Measurements from ENCODE around the gene TAB2. TPM values are rescaled to one million over a fixed set of nuclear protein-coding genes. Genes with fewer than 3 reads are reported as not detected.
"Not testable (repeated sequence)": the region's sequence is repeated elsewhere in the genome, so short reads cannot be mapped to it uniquely, and the experiment has no call there.

The TAB2 gene
- total and polyA plus RNA-seq, 2 experiments from 2014 or later = 14.2 to 51.9 TPM

- H3K9me2 ChIP-seq (replicated peaks; ENCODE audit: insufficient read depth) = no peaks in the 10 kb centered on the region
- 83% methylated on average over 1 of the region's 1 CpG for WGBS (ENCODE audit: low lambda C conversion rate, missing lambda C conversion rate)
These were observed 25.0 kb downstream of the TAB2 start for GRCh38 chr6:149342525-149342924.

GRCh38 chr6:149343501-149343900, 26.0 kb downstream of the TAB2 start:
- H3K4me2 ChIP-seq = no peak overlapping the region
- peaks cover 100% of the 10 kb centered on the region for H3K79me2 ChIP-seq
- no peaks in the 10 kb centered on the region for H3K36me3 ChIP-seq (replicated peaks; ENCODE audit: insufficient read depth, low read depth)
- H3K9me2 ChIP-seq (replicated peaks; ENCODE audit: insufficient read depth) = no peaks in the 10 kb centered on the region
- H2AFZ ChIP-seq = no peak overlapping the region
- peaks cover 91% of the 10 kb centered on the region for H4K20me1 ChIP-seq (ENCODE audit: insufficient read depth, poor library complexity, severe bottlenecking)
- H3K4me3 ChIP-seq = no peak overlapping the region
- 96% methylated on average over 1 of the region's 1 CpG for WGBS (ENCODE audit: low lambda C conversion rate, missing lambda C conversion rate)
- TF ChIP-seq EZH2 (IDR thresholded peaks at IDR 0.05; ENCODE audit: borderline replicate concordance) = no peak
- TF ChIP-seq CTCF (IDR thresholded peaks at IDR 0.05; ENCODE audit: poor library complexity) = no peak
- no peak for TF ChIP-seq EZH2phosphoT487 (IDR thresholded peaks at IDR 0.05; ENCODE audit: low read depth, severe bottlenecking, unreplicated experiment)
- no peak overlapping the region for H3K27ac ChIP-seq
- H3K27me3 ChIP-seq = no peaks in the 10 kb centered on the region
- no peaks in the 10 kb centered on the region for H3K9me3 ChIP-seq (ENCODE audit: low read depth)
- no peak for DNase-seq (ENCODE audit: low spot score)
- H3K4me1 ChIP-seq (ENCODE audit: insufficient read depth) = no peaks in the 10 kb centered on the region

More at GRCh38 chr6:149342525-149342924, 25.0 kb downstream of the TAB2 start:
- Histone ChIP-seq H3K4me3 (no peak overlapping the region), H3K36me3 (replicated peaks; ENCODE audit: insufficient read depth, low read depth) (no peaks in the 10 kb centered on the region), H3K27ac (no peak overlapping the region), H3K9me3 (ENCODE audit: low read depth) (no peaks in the 10 kb centered on the region), H3K27me3 (no peaks in the 10 kb centered on the region), H2AFZ (no peak overlapping the region), H3K4me1 (ENCODE audit: insufficient read depth) (peaks cover 4% of the 10 kb centered on the region), H4K20me1 (ENCODE audit: insufficient read depth, poor library complexity, severe bottlenecking) (peaks cover 92% of the 10 kb centered on the region), H3K4me2 (no peak overlapping the region), H3K79me2 (peaks cover 100% of the 10 kb centered on the region)
- no peak for DNase-seq (ENCODE audit: low spot score)
- TF ChIP-seq EZH2 (IDR thresholded peaks at IDR 0.05; ENCODE audit: borderline replicate concordance) = no peak
- no peak for TF ChIP-seq CTCF (IDR thresholded peaks at IDR 0.05; ENCODE audit: poor library complexity)

GRCh38 chr6:149346078-149346477, 28.6 kb downstream of the TAB2 start:
- H3K9me3 ChIP-seq (ENCODE audit: low read depth) = no peaks in the 10 kb centered on the region
- no peak overlapping the region for H2AFZ ChIP-seq
- no peak overlapping the region for H3K4me3 ChIP-seq
- no peaks in the 10 kb centered on the region for H3K36me3 ChIP-seq (replicated peaks; ENCODE audit: insufficient read depth, low read depth)
- no peaks in the 10 kb centered on the region for H3K27me3 ChIP-seq
- H3K4me1 ChIP-seq (ENCODE audit: insufficient read depth) = no peaks in the 10 kb centered on the region
- no peak for TF ChIP-seq EZH2phosphoT487 (IDR thresholded peaks at IDR 0.05; ENCODE audit: low read depth, severe bottlenecking, unreplicated experiment)
- no peak for TF ChIP-seq EZH2 (IDR thresholded peaks at IDR 0.05; ENCODE audit: borderline replicate concordance)
- no peak for TF ChIP-seq CTCF (IDR thresholded peaks at IDR 0.05; ENCODE audit: poor library complexity)
- no peak for DNase-seq (ENCODE audit: low spot score)
- no peak overlapping the region for H3K27ac ChIP-seq
- WGBS (ENCODE audit: low lambda C conversion rate, missing lambda C conversion rate) = 100% methylated on average over 3 of the region's 3 CpGs
- H3K9me2 ChIP-seq (replicated peaks; ENCODE audit: insufficient read depth) = no peaks in the 10 kb centered on the region
- H3K4me2 ChIP-seq = no peak overlapping the region
- peaks cover 89% of the 10 kb centered on the region for H4K20me1 ChIP-seq (ENCODE audit: insufficient read depth, poor library complexity, severe bottlenecking)
- H3K79me2 ChIP-seq = peaks cover 98% of the 10 kb centered on the region

- Histone ChIP-seq H3K9me3 (ENCODE audit: low read depth) (no peaks in the 10 kb centered on the region), H3K27me3 (no peaks in the 10 kb centered on the region), H3K79me2 (peaks cover 98% of the 10 kb centered on the region), H3K36me3 (replicated peaks; ENCODE audit: insufficient read depth, low read depth) (no peaks in the 10 kb centered on the region), H4K20me1 (ENCODE audit: insufficient read depth, poor library complexity, severe bottlenecking) (peaks cover 89% of the 10 kb centered on the region), H3K4me3 (no peak overlapping the region), H2AFZ (no peak overlapping the region), H3K9me2 (replicated peaks; ENCODE audit: insufficient read depth) (no peaks in the 10 kb centered on the region), H3K4me1 (ENCODE audit: insufficient read depth) (no peaks in the 10 kb centered on the region), H3K27ac (no peak overlapping the region), H3K4me2 (no peak overlapping the region)
- no peak for TF ChIP-seq EZH2phosphoT487 (IDR thresholded peaks at IDR 0.05; ENCODE audit: low read depth, severe bottlenecking, unreplicated experiment)
- TF ChIP-seq CTCF (IDR thresholded peaks at IDR 0.05; ENCODE audit: poor library complexity) = no peak
- TF ChIP-seq EZH2 (IDR thresholded peaks at IDR 0.05; ENCODE audit: borderline replicate concordance) = no peak
- DNase-seq (ENCODE audit: low spot score) = no peak
- WGBS (ENCODE audit: low lambda C conversion rate, missing lambda C conversion rate) = 72% methylated on average over 2 of the region's 2 CpGs
These were observed 29.6 kb downstream of the TAB2 start for GRCh38 chr6:149347067-149347466.

GRCh38 chr6:149349279-149349678, 31.8 kb downstream of the TAB2 start:
- Histone ChIP-seq H4K20me1 (ENCODE audit: insufficient read depth, poor library complexity, severe bottlenecking) (peaks cover 90% of the 10 kb centered on the region), H3K79me2 (peaks cover 98% of the 10 kb centered on the region)
- not testable (repeated sequence) for H2AFZ ChIP-seq; H3K27ac ChIP-seq; H3K4me1 ChIP-seq (ENCODE audit: insufficient read depth); DNase-seq (ENCODE audit: low spot score); H3K4me2 ChIP-seq; H3K9me3 ChIP-seq (ENCODE audit: low read depth); H3K36me3 ChIP-seq (replicated peaks; ENCODE audit: insufficient read depth, low read depth); H3K27me3 ChIP-seq; H3K9me2 ChIP-seq (replicated peaks; ENCODE audit: insufficient read depth); H3K4me3 ChIP-seq
- WGBS (ENCODE audit: low lambda C conversion rate, missing lambda C conversion rate) = 95% methylated on average over 6 of the region's 6 CpGs
